ENCODE data around the gene LAMA4.

- TF ChIP-seq POLR2A (IDR thresholded peaks at IDR 0.05; ENCODE audit: low read depth, low read length) (no peak), POLR2AphosphoS5 (IDR thresholded peaks at IDR 0.05; ENCODE audit: low read depth, low read length) (no peak)
These were observed 73.2 kb downstream of the LAMA4 start for GRCh38 chr6:112181130-112181529.
